Daoy (cell line): ENCODE measurements around the gene MEX3A. TPM values are rescaled to one million over a fixed set of nuclear protein-coding genes. Genes with fewer than 3 reads are reported as not detected.
"Not testable (repeated sequence)": the region's sequence is repeated elsewhere in the genome, so short reads cannot be mapped to it uniquely, and the experiment has no call there.

Experiments used
- DNase-seq: peaks from one replicate; pipeline ENCODE4 v3.0.0-alpha.2; 2015; ENCODE audit warnings: low read depth
- total RNA-seq: library from RNA; depleted of rRNA; stranded (reverse); fragments of >200 nt; shearing (Covaris generic); gene quantifications from 2 replicates; pipeline ENCODE4 v1.2.3, GENCODE V29; 2014; rRNA removed

MEX3A gene
- total RNA-seq, 1 experiment from 2014 or later: 5.3 TPM

DNA sequence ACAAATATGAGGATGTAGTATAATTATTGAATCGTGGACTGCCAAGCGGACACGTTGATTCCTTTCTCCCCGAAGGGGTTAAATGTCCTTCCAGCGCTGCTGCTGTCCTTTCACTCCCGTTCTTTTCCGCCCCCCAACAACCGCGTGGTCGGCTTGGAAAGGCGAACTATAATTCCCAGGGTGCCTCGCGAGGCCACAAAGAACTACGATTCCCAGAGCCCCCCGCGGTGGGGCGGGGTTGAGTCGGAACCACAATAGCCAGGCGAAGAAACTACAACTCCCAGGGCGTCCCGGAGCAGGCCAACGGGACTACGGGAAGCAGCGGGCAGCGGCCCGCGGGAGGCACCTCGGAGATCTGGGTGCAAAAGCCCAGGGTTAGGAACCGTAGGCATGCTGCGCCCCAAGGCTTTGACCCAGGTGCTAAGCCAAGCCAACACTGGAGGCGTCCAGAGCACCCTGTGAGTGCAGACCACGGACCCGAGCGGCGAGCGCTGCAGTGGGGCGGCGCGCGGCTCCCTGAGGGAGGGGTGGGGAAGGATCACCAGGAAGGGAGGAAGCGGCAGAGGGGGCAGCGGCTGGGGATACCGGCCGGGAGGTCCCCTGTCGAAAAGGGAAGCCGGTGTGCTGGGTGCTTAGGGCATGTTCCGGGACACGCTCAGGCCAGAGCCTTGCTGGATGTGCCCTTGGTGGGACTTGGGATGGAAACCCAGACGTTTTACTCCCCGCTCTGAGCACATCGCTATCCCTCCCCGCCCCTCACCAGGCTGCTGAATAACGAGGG, 27.6 kb downstream of the MEX3A start, which contains the start of gene LAMTOR2:
Gene LAMTOR2 (plus strand): TSS at position 283 of the 781 bp plus-strand sequence. CDS start 108 bp downstream, at position 391.
- peak; percentile 98 for DNase-seq

DNA sequence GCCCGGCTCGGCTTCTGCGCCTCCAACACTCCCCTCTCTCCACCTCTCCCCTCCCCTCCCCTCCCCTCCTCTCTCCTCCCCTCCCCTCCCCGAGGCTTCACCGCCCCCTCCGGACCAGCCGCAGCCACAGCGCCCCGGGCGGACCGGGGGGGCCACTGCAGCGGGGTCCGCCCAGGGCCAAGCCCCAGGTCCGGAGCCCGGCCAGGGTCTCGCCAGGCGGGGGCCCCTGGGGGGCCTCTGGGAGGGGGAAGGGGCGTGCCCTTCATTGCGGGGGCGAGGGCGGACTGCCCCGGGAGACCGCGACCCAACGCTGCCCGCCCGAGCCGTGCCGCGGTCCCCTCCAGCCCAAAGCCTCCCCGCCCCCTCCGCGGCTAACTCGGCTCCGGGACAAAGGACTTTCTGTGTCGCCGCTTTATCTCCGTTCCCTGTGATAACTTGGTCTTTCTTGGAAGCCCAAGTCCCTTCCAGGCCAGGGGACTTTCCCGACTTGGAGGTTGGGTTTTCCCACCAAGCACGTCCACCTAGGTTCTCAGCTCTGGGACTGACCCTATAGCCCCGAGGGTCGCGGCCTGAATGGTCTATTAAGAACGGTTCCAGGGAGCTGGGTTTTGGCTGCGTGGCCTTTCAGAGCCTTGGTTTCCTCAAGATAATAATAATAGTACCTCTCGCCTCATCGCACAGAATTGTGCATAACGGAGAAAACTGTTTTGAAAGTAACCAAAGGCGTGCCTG, 28.3 kb downstream of the MEX3A start, which contains the start of gene UBQLN4:
Gene UBQLN4 (minus strand): TSS at position 31 of the 732 bp plus-strand sequence. CDS start 97 bp downstream, outside the sequence.
- peak; percentile 93 for DNase-seq

DNA sequence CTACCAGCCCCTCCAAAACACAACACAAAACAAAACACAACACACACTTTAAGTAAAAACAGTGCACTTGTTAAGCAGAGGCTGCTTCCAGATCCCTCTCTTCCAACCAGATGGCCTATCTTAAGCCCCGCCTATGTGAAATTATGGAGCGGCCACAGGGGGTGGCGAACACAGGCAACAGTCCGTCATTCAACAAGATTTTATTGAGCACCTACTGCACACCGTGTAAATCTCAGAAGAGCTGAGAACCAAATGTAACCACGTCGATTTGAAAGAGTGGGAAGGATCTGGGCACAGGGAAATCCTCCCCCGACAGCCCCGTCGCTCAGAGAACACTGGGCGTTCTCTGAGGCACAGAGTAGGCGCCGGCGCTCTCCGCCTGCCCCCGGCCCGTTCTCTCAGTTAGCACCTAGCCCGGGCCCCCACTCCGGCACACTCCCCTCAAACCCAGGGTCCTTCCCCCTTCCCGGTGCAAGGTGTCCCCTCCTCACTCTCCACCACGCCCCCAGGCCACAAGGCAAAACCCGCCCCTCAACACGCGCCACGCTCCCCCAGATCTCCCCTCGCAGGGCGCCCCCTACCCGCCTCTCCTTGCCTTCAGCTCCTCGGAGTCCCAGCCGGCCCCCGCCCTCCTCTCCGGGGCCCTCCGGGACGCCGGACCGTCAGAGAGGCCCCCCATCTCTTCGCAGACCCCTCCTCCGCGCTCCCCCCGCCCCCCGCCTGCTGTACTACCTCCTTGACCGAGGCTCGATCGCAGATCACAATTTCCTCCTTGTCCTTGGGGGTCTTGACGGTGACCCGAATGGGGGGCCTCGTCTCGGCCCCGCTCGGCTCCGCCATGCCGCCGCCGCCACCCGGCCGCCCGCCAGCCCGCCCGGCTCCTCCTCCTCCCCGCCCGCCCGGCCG, 29.1 kb downstream of the MEX3A start:
- peak; percentile 68 for DNase-seq

DNA sequence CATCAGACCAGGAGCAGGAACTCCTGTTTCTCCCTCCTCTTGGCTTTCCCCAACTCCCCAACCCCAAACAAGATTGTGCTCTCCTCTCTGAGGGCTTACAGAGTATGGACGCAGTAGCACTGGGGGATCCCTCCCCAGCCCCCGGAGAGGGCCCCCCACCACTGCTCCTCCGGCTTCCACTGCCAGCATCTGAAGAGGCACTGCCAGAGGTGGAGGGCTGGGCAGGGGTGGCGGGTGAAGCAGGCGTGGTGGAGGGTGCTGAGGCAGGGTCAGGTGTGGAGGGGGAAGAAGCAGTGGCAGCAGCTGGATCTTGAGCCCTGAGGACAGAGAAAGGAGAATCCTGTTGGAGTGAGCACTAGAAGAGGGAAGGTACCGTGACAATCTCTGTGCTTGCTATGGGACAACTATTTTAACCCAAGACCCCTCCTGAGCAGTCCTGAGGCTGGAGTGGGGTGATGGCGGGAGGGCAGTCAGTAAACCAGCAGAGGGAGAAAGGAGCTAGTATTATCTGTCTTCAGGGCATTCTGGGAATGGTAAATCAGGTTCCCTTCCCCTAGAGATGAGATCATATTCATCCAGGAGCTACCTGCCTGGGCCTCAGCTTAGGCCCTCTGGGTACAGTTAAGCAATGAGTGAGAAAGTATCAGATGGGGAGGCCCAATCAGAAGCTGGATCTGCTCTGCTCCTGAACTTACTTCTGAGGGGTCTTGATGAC, 31.1 kb downstream of the MEX3A start:
- DNase-seq: no peak

DNA sequence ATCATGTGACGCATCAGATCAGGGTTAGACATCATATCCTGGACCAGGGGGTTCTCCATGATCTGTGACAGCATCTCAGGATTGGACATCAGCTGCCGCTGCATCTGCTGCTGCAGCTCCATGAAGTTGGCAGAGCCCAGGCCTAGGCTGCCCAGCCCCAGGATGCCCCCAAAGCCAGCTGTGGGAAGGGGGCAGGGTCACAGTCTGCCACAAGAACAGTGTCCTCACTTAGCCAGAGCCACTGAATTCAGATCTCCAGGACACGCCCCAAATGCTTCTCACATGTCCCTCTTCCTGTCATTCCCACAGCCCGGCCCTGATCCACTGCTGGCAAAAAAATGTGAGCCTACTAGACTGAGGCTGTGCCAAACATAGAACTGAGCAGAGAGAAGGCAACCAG, 31.9 kb downstream of the MEX3A start:
- no peak for DNase-seq

DNA sequence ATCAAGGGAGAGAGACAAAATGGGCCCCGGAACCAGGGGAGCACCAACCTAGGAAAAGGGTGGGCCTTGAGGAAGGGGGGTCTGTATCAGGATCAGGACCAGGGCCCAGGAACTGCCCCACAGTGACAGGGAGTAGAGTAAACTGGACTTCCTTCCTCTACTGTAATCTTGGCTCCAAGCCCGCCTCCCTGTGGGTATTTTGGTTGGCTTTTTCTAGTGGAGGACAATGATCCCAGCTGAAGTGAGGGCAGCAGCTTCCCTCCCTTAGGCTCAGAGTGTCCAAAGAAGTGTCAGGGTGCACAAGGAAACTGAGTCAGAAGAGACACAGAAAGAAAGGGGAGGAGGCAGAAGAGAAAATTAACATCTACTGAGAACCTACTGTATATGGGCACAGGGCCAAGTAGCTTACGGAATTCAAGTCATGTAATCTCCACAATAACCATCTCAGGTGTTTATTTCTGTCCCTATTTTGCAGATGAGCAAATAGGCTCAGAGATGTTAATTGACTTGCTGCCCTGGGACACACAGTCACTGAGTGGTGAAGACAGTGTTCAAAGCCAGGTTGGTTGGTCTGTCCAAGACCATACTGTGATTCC, 33.5 kb downstream of the MEX3A start:
- no peak for DNase-seq

DNA sequence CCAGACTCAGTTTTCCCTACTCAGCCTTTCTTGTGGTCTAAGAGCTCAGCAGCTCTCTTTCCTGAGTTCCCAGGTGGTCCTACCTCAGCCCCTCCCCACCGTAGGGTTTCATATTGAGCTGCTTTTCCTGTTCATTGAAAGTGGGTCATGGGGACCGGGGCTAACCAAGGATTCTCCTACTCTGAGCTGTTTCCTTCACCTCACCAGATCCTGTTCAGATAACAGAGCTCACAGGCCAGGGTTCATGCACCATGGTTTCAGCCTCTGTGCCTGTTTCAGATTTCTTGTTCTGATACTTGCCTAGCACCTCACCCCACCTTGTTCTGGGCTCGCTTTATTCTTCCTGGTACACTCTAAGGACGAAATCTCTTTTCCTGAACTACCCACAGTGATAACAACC, 37.2 kb downstream of the MEX3A start:
- DNase-seq: no peak

DNA sequence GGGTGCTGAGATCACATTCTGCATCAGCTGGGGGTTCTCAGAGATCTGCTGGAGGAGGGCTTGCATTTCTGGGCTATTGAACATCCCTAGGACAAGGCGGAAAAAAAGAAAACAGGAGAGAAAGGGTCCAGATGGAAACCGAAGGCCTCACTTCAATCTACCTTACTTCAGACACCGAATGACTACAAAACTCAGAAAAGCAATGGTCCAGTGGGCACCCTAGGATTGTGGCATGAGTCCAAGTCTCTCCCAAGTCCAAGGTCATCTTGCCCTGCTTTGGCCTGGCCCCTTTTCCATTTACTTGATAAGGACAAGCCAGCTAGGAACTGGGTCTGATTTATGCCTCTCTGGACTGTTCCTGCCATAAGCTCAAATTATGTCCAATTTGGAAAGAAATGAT, 39.4 kb downstream of the MEX3A start:
- no peak for DNase-seq

DNA sequence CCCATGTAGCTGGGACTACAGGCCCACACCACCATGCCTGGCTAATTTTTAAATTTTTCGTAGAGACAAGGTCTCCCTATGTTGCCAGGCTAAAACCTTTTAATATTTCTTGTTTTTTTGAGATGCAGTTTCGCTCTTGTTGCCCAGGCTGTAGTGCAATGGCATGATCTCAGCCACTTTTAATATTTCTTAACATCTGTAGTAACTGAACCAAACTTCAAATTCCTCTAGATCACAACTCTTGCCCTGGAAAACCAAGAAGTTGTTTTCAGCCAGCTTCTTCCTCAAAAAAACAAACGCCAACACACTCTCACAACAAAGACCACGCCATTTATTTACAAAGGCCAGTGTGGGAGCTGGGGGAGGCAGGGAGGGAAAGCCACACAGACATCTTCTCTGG, 47.3 kb downstream of the MEX3A start:
- not testable (repeated sequence) for DNase-seq

DNA sequence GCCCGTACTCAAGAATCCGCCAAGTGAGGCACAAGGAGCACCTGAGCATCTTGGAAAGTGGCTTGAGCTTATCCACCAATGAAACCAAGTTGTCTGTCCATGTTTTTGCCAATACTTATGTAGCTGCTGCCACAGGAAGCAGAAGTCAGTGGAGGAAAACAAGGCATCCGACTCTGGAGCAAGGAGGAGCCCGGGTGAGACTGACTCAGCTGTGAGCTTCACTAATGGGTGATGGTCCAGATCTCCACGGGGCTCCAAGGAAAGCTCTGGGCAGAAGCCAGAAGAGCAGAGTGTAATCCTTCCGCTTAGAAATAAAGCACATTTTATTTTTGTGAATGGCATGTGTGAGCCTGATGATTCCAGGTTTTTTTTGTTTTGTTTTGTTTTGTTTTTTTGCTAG, 49.3 kb downstream of the MEX3A start:
- DNase-seq: peak; percentile 13

DNA sequence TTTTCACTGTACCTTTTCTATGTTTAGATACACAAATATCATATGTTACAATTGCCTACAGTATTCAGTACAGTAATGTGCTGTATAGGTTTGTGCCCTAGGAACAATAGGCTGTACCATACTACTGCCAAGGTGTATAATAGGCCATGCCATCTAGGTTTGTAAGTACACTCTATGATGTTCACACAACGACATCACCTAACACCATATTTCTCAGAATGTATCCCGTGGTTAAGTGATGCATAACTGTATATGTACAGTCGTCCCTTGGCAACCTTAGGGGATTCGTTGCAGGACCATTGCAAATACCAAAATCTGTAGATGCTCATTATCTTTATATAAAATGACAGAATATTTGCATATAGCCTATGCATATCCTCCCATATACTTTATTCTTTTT, 55.7 kb downstream of the MEX3A start:
- no peak for DNase-seq

DNA sequence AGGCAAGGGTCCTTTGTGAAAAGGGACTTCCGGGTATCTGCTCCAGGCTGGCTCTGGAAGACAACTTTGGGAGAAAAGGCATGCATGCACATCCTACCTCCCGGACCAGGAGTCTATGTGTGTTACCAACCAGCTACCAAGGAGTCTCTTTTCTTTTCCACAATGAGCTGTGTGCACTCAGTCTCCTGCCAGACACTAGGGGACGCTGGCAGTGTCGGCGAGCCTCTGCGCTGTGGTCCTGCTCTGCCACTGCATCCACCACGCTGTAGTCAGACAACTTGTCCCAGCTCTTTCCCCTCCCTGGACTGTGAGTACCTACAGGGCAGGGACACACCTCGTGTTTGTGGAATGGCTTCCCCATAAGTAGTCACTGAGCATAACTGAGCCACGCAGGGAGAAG, 56.4 kb downstream of the MEX3A start:
- DNase-seq: peak; percentile 64

DNA sequence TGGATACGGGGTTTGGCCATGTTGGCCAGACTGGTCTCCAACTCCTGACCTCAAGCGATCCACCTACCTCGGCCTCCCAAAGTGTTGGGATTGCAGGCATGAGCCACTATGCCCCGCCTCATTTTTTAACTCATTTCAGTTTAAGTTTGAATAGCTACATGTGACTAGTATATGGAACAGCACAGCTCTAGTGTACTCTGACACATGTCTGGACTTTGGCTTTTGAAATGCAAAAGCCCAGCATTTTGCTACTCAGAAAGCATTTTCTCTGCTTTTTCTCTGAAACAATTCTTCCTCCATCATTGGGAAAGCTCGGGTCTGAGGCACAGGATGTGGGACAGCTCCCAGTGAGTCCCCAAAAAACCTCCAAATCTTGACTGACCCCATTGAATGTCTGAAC, 57.5 kb downstream of the MEX3A start:
- no peak for DNase-seq

Other genes with a start within 250 kb of the MEX3A start
- gene GON4L, start 225.3 kb downstream of the MEX3A start, total RNA-seq: 16.0 and 22.5 TPM in 2 replicates
- 7.4 and 12.8 TPM in 2 replicates for gene SYT11, start 222.9 kb downstream of the MEX3A start, total RNA-seq
- gene RIT1, start 171.1 kb downstream of the MEX3A start, total RNA-seq: 22.4 and 26.6 TPM in 2 replicates
- 45.8 and 58.2 TPM in 2 replicates for gene KHDC4, start 148.1 kb downstream of the MEX3A start, total RNA-seq
- gene RXFP4, start 140.8 kb downstream of the MEX3A start, total RNA-seq: not detected in 2 replicates
- 66.0 and 67.8 TPM in 2 replicates for gene ARHGEF2, start 103.9 kb downstream of the MEX3A start, total RNA-seq
- gene SSR2, start 61.5 kb downstream of the MEX3A start, total RNA-seq: 657 and 799 TPM in 2 replicates
- gene UBQLN4, start 28.7 kb downstream of the MEX3A start, total RNA-seq: 22.7 and 28.5 TPM in 2 replicates
- 29.8 and 53.9 TPM in 2 replicates for gene LAMTOR2, start 27.7 kb downstream of the MEX3A start, total RNA-seq
- not detected in 2 replicates for gene RAB25, start 21.3 kb downstream of the MEX3A start, total RNA-seq
- 708 and 737 TPM in 2 replicates for gene LMNA, start 32.2 kb upstream of the MEX3A start, total RNA-seq
- 0.29 and 0.68 TPM in 2 replicates for gene SEMA4A, start 71.1 kb upstream of the MEX3A start, total RNA-seq
- gene SLC25A44, start 111.6 kb upstream of the MEX3A start, total RNA-seq: 14.0 and 15.1 TPM in 2 replicates
- gene PMF1, start 130.5 kb upstream of the MEX3A start, total RNA-seq: 84.6 and 91.3 TPM in 2 replicates
- 0.17 TPM in 1 of 2 replicates, not detected in the other for gene BGLAP, start 159.7 kb upstream of the MEX3A start, total RNA-seq
- gene PAQR6, start 165.6 kb upstream of the MEX3A start, total RNA-seq: 0.11 TPM in 1 of 2 replicates, not detected in the other
- 59.9 and 61.0 TPM in 2 replicates for gene SMG5, start 200.4 kb upstream of the MEX3A start, total RNA-seq
- gene TMEM79, start 201.9 kb upstream of the MEX3A start, total RNA-seq: 3.4 and 3.5 TPM in 2 replicates
- gene GLMP, start 213.2 kb upstream of the MEX3A start, total RNA-seq: 26.3 and 27.7 TPM in 2 replicates
- gene VHLL, start 216.8 kb upstream of the MEX3A start, total RNA-seq: not detected in 2 replicates